Upper lobe of left lung (tissue), 6 donors: ENCODE data around the gene EPB41L4B. TPM values are rescaled to one million over a fixed set of nuclear protein-coding genes. Genes with fewer than 3 reads are reported as not detected.
A peak's percentile ranks its signal among the peaks of the same experiment; 100 is the strongest.

Experiments
- ATAC-seq, 2 donors: fragments of 200-7000 bp; cut with Tn5 transposase; one replicate each; pipeline ENCODE4 v1.9.1; 2022; ENCODE audit warnings: mild to moderate bottlenecking in 2 of 2, moderate library complexity in 2 of 2; ENCODE audit not compliant: low FRiP score in 2 of 2
- DNase-seq, 2 donors: peaks; one replicate each; pipeline ENCODE4 v3.0.0-alpha.2; 2019 to 2020
- H3K27ac ChIP-seq, 4 donors: fragments of 200-600 bp; sonication (generic); one replicate each; pipeline ENCODE4 v1.5.1; 2016 to 2019
- H3K27me3 ChIP-seq, 4 donors: fragments of 200-600 bp; sonication (generic); one replicate each; pipeline ENCODE4 v1.5.1; 2017 to 2019
- H3K36me3 ChIP-seq, 4 donors: fragments of 200-600 bp; sonication (generic); one replicate each; pipeline ENCODE4 v1.5.1; 2016 to 2019
- H3K4me1 ChIP-seq, 4 donors: fragments of 200-600 bp; sonication (generic); one replicate each; pipeline ENCODE4 v1.5.1; 2018 to 2019
- H3K4me3 ChIP-seq, 4 donors: fragments of 200-600 bp; sonication (generic); one replicate each; pipeline ENCODE4 v1.5.1; 2017 to 2019; ENCODE audit warnings: mild to moderate bottlenecking in 2 of 4, moderate library complexity in 1 of 4
- H3K9me3 ChIP-seq, 4 donors: fragments of 200-600 bp; sonication (generic); one replicate each; pipeline ENCODE4 v1.5.1; 2018 to 2019
- CTCF ChIP-seq, 6 experiments: fragments of 450-650 bp in 4 of 6; fragments of 200-600 bp in 2 of 6; sonication (generic) in 2 of 6; IDR thresholded peaks; one replicate each; pipeline ENCODE4 v1.5.1; 2016 to 2019; ENCODE audit warnings: antibody characterized with exemption in 6 of 6
- EP300 ChIP-seq, 4 donors: sonication (generic); formaldehyde crosslinking; IDR thresholded peaks; one replicate each; pipeline ENCODE4 v1.5.1; 2017; ENCODE audit warnings: antibody characterized with exemption in 4 of 4, control low read depth in 2 of 4
- POLR2A ChIP-seq, 4 donors: fragments of 450-650 bp; IDR thresholded peaks; one replicate each; pipeline ENCODE4 v1.5.1; 2016 to 2017; ENCODE audit warnings: antibody characterized with exemption in 4 of 4, mild to moderate bottlenecking in 2 of 4
- POLR2AphosphoS5 ChIP-seq, 2 donors: sonication (generic); formaldehyde crosslinking; IDR thresholded peaks; one replicate each; pipeline ENCODE4 v1.5.1; 2017; ENCODE audit warnings: antibody characterized with exemption in 2 of 2
- whole genome bisulfite sequencing, 2 donors: methylation state at CpG; one replicate each; pipeline ENCODE4 v1.1.5; 2017 to 2018; 5-methylcytosine and 5-hydroxymethylcytosine counted together
- total RNA-seq, 6 donors: library from RNA; depleted of rRNA in 4 of 6; stranded (reverse); fragments of >200 nt in 4 of 6; gene quantifications; one replicate each; pipeline versions ENCODE4 v1.1.0 to v1.2.1, GENCODE V29; 2016 to 2021
- donor health status: DM: no; HTN: no; CAD: no; lungs with moderate emphysema.
- donor health status: DM: no; HTN: yes; CAD: no; lungs with severe emphysema.

The EPB41L4B gene
- total RNA-seq, 6 donors from 2014 or later = 8.3 to 28.0 (median 10.9) TPM

- H3K27me3 ChIP-seq = no peaks in the 10 kb centered on the region
- H3K9me3 ChIP-seq = no peaks in the 10 kb centered on the region
- no peaks in the 10 kb centered on the region for H3K36me3 ChIP-seq
- H3K4me3 ChIP-seq = no peak overlapping the region
- 71 to 86% methylated on average over 2 of the region's 2 CpGs for WGBS, 2 donors
- DNase-seq = no peak
- ATAC-seq = no peak
- TF ChIP-seq POLR2A (IDR thresholded peaks at IDR 0.05) (no peak), POLR2AphosphoS5 (IDR thresholded peaks at IDR 0.05) (no peak), CTCF (IDR thresholded peaks at IDR 0.05) (no peak), EP300 (IDR thresholded peaks at IDR 0.05) (no peak)
- peaks cover 0 to 4% (median 2%) of the 10 kb centered on the region in 4 donors for H3K4me1 ChIP-seq
- H3K27ac ChIP-seq = no peak overlapping the region
These were observed 33.3 kb upstream of the EPB41L4B start for GRCh38 chr9:109354190-109354589.

DNA sequence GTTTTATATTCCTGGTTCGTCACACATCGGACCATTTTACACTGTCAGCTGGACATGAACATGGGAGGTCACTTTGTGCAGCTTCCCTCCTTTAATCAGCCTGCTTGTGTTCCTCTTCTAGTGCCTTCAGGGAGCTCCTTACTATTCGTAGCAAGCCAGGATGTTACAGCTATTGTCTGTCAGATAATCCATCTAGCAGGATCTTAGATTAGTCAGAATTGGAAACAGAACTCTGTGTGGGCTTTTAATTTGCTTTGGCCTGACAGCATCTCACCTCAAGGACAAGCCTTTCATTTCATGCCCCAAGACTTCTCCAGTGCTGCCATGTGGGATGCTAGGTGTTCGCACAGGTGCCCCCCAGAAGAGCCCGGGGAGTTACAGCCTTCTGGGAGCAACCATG lies 30.2 kb upstream of the EPB41L4B start:
- no peaks in the 10 kb centered on the region for H3K36me3 ChIP-seq
- H3K27me3 ChIP-seq = no peaks in the 10 kb centered on the region
- H3K4me3 ChIP-seq = no peak overlapping the region
- no peaks in the 10 kb centered on the region for H3K9me3 ChIP-seq
- no peak for TF ChIP-seq POLR2A (IDR thresholded peaks at IDR 0.05)
- TF ChIP-seq CTCF (IDR thresholded peaks at IDR 0.05) = no peak
- TF ChIP-seq POLR2AphosphoS5 (IDR thresholded peaks at IDR 0.05) = no peak
- TF ChIP-seq EP300 (IDR thresholded peaks at IDR 0.05) = no peak
- DNase-seq (no peak), ATAC-seq (no peak)
- H3K4me1 ChIP-seq = peaks cover 0 to 8% (median 6%) of the 10 kb centered on the region in 4 donors
- 76 to 84% methylated on average over 5 of the region's 5 CpGs for WGBS, 2 donors
- H3K27ac ChIP-seq = no peak overlapping the region

DNA sequence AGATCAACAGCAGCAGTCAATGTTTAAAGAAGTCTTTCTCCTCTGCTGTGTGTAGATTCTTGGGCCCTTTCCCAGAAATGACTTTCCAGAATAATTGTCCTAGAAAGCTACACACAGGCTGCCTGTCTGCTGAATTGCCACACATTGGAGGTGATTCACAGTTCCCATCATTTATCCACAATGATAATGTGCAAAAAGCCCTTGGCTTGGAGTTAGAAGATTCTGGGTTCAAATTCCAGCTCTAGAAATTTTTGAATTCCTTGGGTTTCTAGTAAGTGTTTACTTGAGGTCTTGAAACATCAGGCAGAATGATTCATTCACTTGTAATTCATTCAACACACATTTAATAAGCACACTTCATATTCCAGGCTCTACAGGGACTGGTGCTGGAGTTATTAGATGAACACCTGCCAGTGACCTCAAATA lies 28.6 kb upstream of the EPB41L4B start:
- Histone ChIP-seq H3K9me3 (no peaks in the 10 kb centered on the region), H3K4me1 (peaks cover 0 to 16% (median 6%) of the 10 kb centered on the region in 4 donors), H3K27ac (peak overlapping the region in 2 of 4 donors; percentile 9 to 32), H3K36me3 (no peaks in the 10 kb centered on the region), H3K4me3 (no peak overlapping the region), H3K27me3 (no peaks in the 10 kb centered on the region)
- ATAC-seq (peak; percentile 64 to 74), DNase-seq (no peak)
- TF ChIP-seq EP300 (IDR thresholded peaks at IDR 0.05) (peak in 1 of 4 donors; percentile 1), POLR2A (IDR thresholded peaks at IDR 0.05) (no peak), CTCF (IDR thresholded peaks at IDR 0.05) (no peak), POLR2AphosphoS5 (IDR thresholded peaks at IDR 0.05) (peak in 1 of 2 donors; percentile 46)

- Histone ChIP-seq H3K36me3 (no peaks in the 10 kb centered on the region), H3K9me3 (no peaks in the 10 kb centered on the region), H3K4me1 (peaks cover 0 to 22% (median 6%) of the 10 kb centered on the region in 4 donors), H3K4me3 (no peak overlapping the region), H3K27me3 (no peaks in the 10 kb centered on the region), H3K27ac (no peak overlapping the region)
- DNase-seq (no peak), ATAC-seq (no peak)
- TF ChIP-seq POLR2AphosphoS5 (IDR thresholded peaks at IDR 0.05) (no peak), POLR2A (IDR thresholded peaks at IDR 0.05) (no peak), CTCF (IDR thresholded peaks at IDR 0.05) (no peak), EP300 (IDR thresholded peaks at IDR 0.05) (no peak)
- WGBS, 2 donors = 79 to 90% methylated on average over 3 of the region's 3 CpGs
These were observed 26.0 kb upstream of the EPB41L4B start for GRCh38 chr9:109346904-109347303.

- ATAC-seq = no peak
- Histone ChIP-seq H3K27me3 (no peaks in the 10 kb centered on the region), H3K4me3 (no peak overlapping the region), H3K36me3 (no peaks in the 10 kb centered on the region), H3K27ac (peak overlapping the region; percentile 36 to 76 (median 68)), H3K4me1 (peaks cover 0 to 20% (median 6%) of the 10 kb centered on the region in 4 donors), H3K9me3 (no peaks in the 10 kb centered on the region)
- no peak for DNase-seq
- WGBS, 2 donors = 89 to 90% methylated on average over 3 of the region's 3 CpGs
- TF ChIP-seq EP300 (IDR thresholded peaks at IDR 0.05) (no peak), POLR2AphosphoS5 (IDR thresholded peaks at IDR 0.05) (no peak), POLR2A (IDR thresholded peaks at IDR 0.05) (no peak), CTCF (IDR thresholded peaks at IDR 0.05) (no peak)
These were observed 24.0 kb upstream of the EPB41L4B start for GRCh38 chr9:109344866-109345265.
